WTC11 (cell line): ENCODE measurements around the gene HADHB.
"Not testable (repeated sequence)": the region's sequence is repeated elsewhere in the genome, so short reads cannot be mapped to it uniquely, and the experiment has no call there.

ENCODE experiments used
- CREB1 ChIP-seq: sonication (generic); formaldehyde crosslinking; IDR thresholded peaks from 2 replicates; pipeline ENCODE4 v1.8.0; 2023; ENCODE audit warnings: mild to moderate bottlenecking, missing genetic modification reagents
- CTCF ChIP-seq: fragments of 200-600 bp; IDR thresholded peaks from 2 replicates; pipeline ENCODE4 v1.8.0; 2022; ENCODE audit warnings: antibody characterized with exemption
- E2F5 ChIP-seq: sonication (generic); formaldehyde crosslinking; IDR thresholded peaks from 2 replicates; pipeline ENCODE4 v1.8.1; 2022; ENCODE audit warnings: mild to moderate bottlenecking, moderate library complexity, missing genetic modification reagents
- FOXP1 ChIP-seq: sonication (generic); formaldehyde crosslinking; IDR thresholded peaks from 2 replicates; pipeline ENCODE4 v1.8.0; 2022; ENCODE audit warnings: missing genetic modification reagents, mild to moderate bottlenecking, moderate library complexity, borderline replicate concordance
- GABPB1 ChIP-seq: sonication (generic); formaldehyde crosslinking; IDR thresholded peaks from 2 replicates; pipeline ENCODE4 v1.8.1; 2023; ENCODE audit warnings: mild to moderate bottlenecking, missing genetic modification reagents
- MAX ChIP-seq: sonication (generic); formaldehyde crosslinking; IDR thresholded peaks from 2 replicates; pipeline ENCODE4 v1.8.0; 2022; ENCODE audit warnings: mild to moderate bottlenecking, missing genetic modification reagents
- NFYB ChIP-seq: sonication (generic); formaldehyde crosslinking; conservative IDR thresholded peaks from 2 replicates; pipeline ENCODE4 v1.8.0; 2022; ENCODE audit warnings: low read depth, missing genetic modification reagents
- SMAD3 ChIP-seq: sonication (generic); formaldehyde crosslinking; IDR thresholded peaks from 2 replicates; pipeline ENCODE4 v1.8.0; 2022; ENCODE audit warnings: missing genetic modification reagents, mild to moderate bottlenecking, borderline replicate concordance
- ZBTB21 ChIP-seq: sonication (generic); formaldehyde crosslinking; IDR thresholded peaks from 2 replicates; pipeline ENCODE4 v1.8.1; 2023; ENCODE audit warnings: mild to moderate bottlenecking, missing genetic modification reagents, borderline replicate concordance
- ZNF317 ChIP-seq: sonication (generic); formaldehyde crosslinking; IDR thresholded peaks from 2 replicates; pipeline ENCODE4 v1.8.1; 2023; ENCODE audit warnings: low read depth, mild to moderate bottlenecking, moderate library complexity, missing genetic modification reagents, borderline replicate concordance

GRCh38 chr2:26329083-26329482 lies 84.3 kb downstream of the HADHB start:
- TF ChIP-seq E2F5; CTCF; ZBTB21 (CRISPR knock-in tag); FOXP1 (CRISPR knock-in tag); GABPB1; ZNF317 (CRISPR knock-in tag); CREB1 (CRISPR knock-in tag); MAX (CRISPR knock-in tag); SMAD3 (CRISPR knock-in tag); NFYB (CRISPR knock-in tag): not testable (repeated sequence)
